NCI-H2227 treated with DMSO at 0.1 percent for 48 hours (cell line): ENCODE data around the gene POLDIP3.
"Not testable (repeated sequence)": the region's sequence is repeated elsewhere in the genome, so short reads cannot be mapped to it uniquely, and the experiment has no call there.

Source experiments
- DNase-seq: peaks from one replicate; lab custom pipeline; 2025; lab: John Stamatoyannopoulos, UW

Gene POLDIP3

GRCh38 chr22:42553475-42554361, 61.0 kb downstream of the POLDIP3 start, which contains the start of gene SERHL2:
TSS of gene SERHL2 (plus strand) at chr22:42553956. CDS start at chr22:42554021, 65 bp downstream.
- peak; percentile 77 for DNase-seq

- not testable (repeated sequence) for DNase-seq
Measured at GRCh38 chr22:42552294-42552647, 62.4 kb downstream of the POLDIP3 start.

GRCh38 chr22:42549331-42550060, 65.2 kb downstream of the POLDIP3 start:
- no peak for DNase-seq

- DNase-seq: no peak
Measured at GRCh38 chr22:42548597-42549330, 65.9 kb downstream of the POLDIP3 start.

GRCh38 chr22:42548126-42548525, 66.6 kb downstream of the POLDIP3 start:
- not testable (repeated sequence) for DNase-seq

GRCh38 chr22:42547562-42547961, 67.1 kb downstream of the POLDIP3 start:
- no peak for DNase-seq

- DNase-seq: no peak
Measured at GRCh38 chr22:42544686-42545085, 70.0 kb downstream of the POLDIP3 start.

GRCh38 chr22:42539236-42539771, 75.4 kb downstream of the POLDIP3 start:
- not testable (repeated sequence) for DNase-seq

- not testable (repeated sequence) for DNase-seq
Measured at GRCh38 chr22:42537199-42537831, 77.4 kb downstream of the POLDIP3 start.

- DNase-seq: not testable (repeated sequence)
Measured at GRCh38 chr22:42536634-42537033, 78.0 kb downstream of the POLDIP3 start.

- no peak for DNase-seq
Measured at GRCh38 chr22:42536166-42536565, 78.5 kb downstream of the POLDIP3 start.

- peak; percentile 52 for DNase-seq
Measured at GRCh38 chr22:42535082-42535731, 79.5 kb downstream of the POLDIP3 start.
